GM19468 (cell line): ENCODE data around the gene CDK11B.
"Not testable (repeated sequence)": the region's sequence is repeated elsewhere in the genome, so short reads cannot be mapped to it uniquely, and the experiment has no call there.

Source experiments
- ATAC-seq: cut with Tn5 transposase; IDR thresholded peaks from one replicate; pipeline ENCODE4 v1.9.1; 2021; ENCODE audit warnings: mild to moderate bottlenecking, moderate library complexity, moderate number of reproducible peaks; ENCODE audit not compliant: unreplicated experiment; ENCODE audit errors: extremely low read depth

Gene CDK11B

GRCh38 chr1:1684031-1684681 is 25.4 kb upstream of the CDK11B start:
- ATAC-seq: no peak

- no peak for ATAC-seq
Observed at GRCh38 chr1:1683104-1683905, 24.5 kb upstream of the CDK11B start.

GRCh38 chr1:1680912-1681273 is 22.1 kb upstream of the CDK11B start:
- no peak for ATAC-seq

GRCh38 chr1:1680031-1680911 is 21.5 kb upstream of the CDK11B start:
- no peak for ATAC-seq

GRCh38 chr1:1678581-1679380 is 20.0 kb upstream of the CDK11B start:
- no peak for ATAC-seq

GRCh38 chr1:1677718-1678580 is 19.1 kb upstream of the CDK11B start:
- ATAC-seq: peak; percentile 41

GRCh38 chr1:1676087-1676486 is 17.3 kb upstream of the CDK11B start:
- not testable (repeated sequence) for ATAC-seq

GRCh38 chr1:1675218-1675617 is 16.4 kb upstream of the CDK11B start:
- not testable (repeated sequence) for ATAC-seq

- ATAC-seq: not testable (repeated sequence)
Observed at GRCh38 chr1:1674806-1675205, 16.0 kb upstream of the CDK11B start.

- no peak for ATAC-seq
Observed at GRCh38 chr1:1672181-1672965, 13.6 kb upstream of the CDK11B start.

GRCh38 chr1:1671365-1672119 is 12.7 kb upstream of the CDK11B start:
- ATAC-seq: no peak

- no peak for ATAC-seq
Observed at GRCh38 chr1:1670866-1671265, 12.1 kb upstream of the CDK11B start.

- no peak for ATAC-seq
Observed at GRCh38 chr1:1669468-1670440, 10.9 kb upstream of the CDK11B start.

GRCh38 chr1:1666526-1666925 is 7.7 kb upstream of the CDK11B start:
- no peak for ATAC-seq

GRCh38 chr1:1665815-1666251 is 7.0 kb upstream of the CDK11B start:
- no peak for ATAC-seq
